Measurements from ENCODE around the gene RGS1.

GRCh38 chr1:192588546-192588945, 13.0 kb downstream of the RGS1 start:
- TF ChIP-seq CTCF (IDR thresholded peaks at IDR 0.05), result no peak
- no peak for TF ChIP-seq POLR2A (IDR thresholded peaks at IDR 0.05)
